ENCODE data around the gene RNF113B. TPM values are rescaled to one million over a fixed set of nuclear protein-coding genes. Genes with fewer than 3 reads are reported as not detected.

The RNF113B gene
- total RNA-seq, 1 donor from 2014 or later, result not detected

- no peak overlapping the region for H3K4me3 Mint-ChIP-seq
- no peaks in the 10 kb centered on the region for H3K27me3 Mint-ChIP-seq (ENCODE audit: low read depth)
- DNase-seq (ENCODE audit: low read depth, low spot score), result no peak
- peaks cover 42% of the 10 kb centered on the region for H3K4me1 Mint-ChIP-seq
- peaks cover 11% of the 10 kb centered on the region for H3K36me3 Mint-ChIP-seq (ENCODE audit: low read depth)
- H3K27ac Mint-ChIP-seq (ENCODE audit: unreplicated experiment), result no peak overlapping the region
- no peaks in the 10 kb centered on the region for H3K9me3 Mint-ChIP-seq
- TF ChIP-seq CTCF (conservative IDR thresholded peaks at IDR 0.05), result no peak
Measured at GRCh38 chr13:98217597-98217996, 40.5 kb upstream of the RNF113B start.

- no peak for TF ChIP-seq CTCF (conservative IDR thresholded peaks at IDR 0.05)
- Mint-ChIP-seq H3K4me3 (no peak overlapping the region), H3K27ac (ENCODE audit: unreplicated experiment) (no peak overlapping the region), H3K36me3 (ENCODE audit: low read depth) (peaks cover 11% of the 10 kb centered on the region), H3K4me1 (peaks cover 47% of the 10 kb centered on the region), H3K9me3 (no peaks in the 10 kb centered on the region), H3K27me3 (ENCODE audit: low read depth) (no peaks in the 10 kb centered on the region)
- DNase-seq (ENCODE audit: low read depth, low spot score), result no peak
Measured at GRCh38 chr13:98216711-98217285, 39.7 kb upstream of the RNF113B start.

GRCh38 chr13:98216135-98216565, 39.1 kb upstream of the RNF113B start:
- no peak overlapping the region for H3K27ac Mint-ChIP-seq (ENCODE audit: unreplicated experiment)
- no peak for DNase-seq (ENCODE audit: low read depth, low spot score)
- peaks cover 51% of the 10 kb centered on the region for H3K4me1 Mint-ChIP-seq
- peaks cover 16% of the 10 kb centered on the region for H3K36me3 Mint-ChIP-seq (ENCODE audit: low read depth)
- H3K9me3 Mint-ChIP-seq, result peaks cover 4% of the 10 kb centered on the region
- TF ChIP-seq CTCF (conservative IDR thresholded peaks at IDR 0.05), result no peak
- H3K27me3 Mint-ChIP-seq (ENCODE audit: low read depth), result no peaks in the 10 kb centered on the region
- H3K4me3 Mint-ChIP-seq, result no peak overlapping the region

- peaks cover 45% of the 10 kb centered on the region for H3K4me1 Mint-ChIP-seq
- H3K27me3 Mint-ChIP-seq (ENCODE audit: low read depth), result no peaks in the 10 kb centered on the region
- H3K9me3 Mint-ChIP-seq, result peaks cover 6% of the 10 kb centered on the region
- H3K27ac Mint-ChIP-seq (ENCODE audit: unreplicated experiment), result no peak overlapping the region
- no peak for TF ChIP-seq CTCF (conservative IDR thresholded peaks at IDR 0.05)
- no peak overlapping the region for H3K4me3 Mint-ChIP-seq
- no peak for DNase-seq (ENCODE audit: low read depth, low spot score)
- peaks cover 18% of the 10 kb centered on the region for H3K36me3 Mint-ChIP-seq (ENCODE audit: low read depth)
Measured at GRCh38 chr13:98215508-98215907, 38.4 kb upstream of the RNF113B start.

GRCh38 chr13:98214707-98215106, 37.6 kb upstream of the RNF113B start:
- Mint-ChIP-seq H3K36me3 (ENCODE audit: low read depth) (peaks cover 22% of the 10 kb centered on the region), H3K27ac (ENCODE audit: unreplicated experiment) (no peak overlapping the region), H3K27me3 (ENCODE audit: low read depth) (no peaks in the 10 kb centered on the region), H3K4me3 (no peak overlapping the region), H3K4me1 (peaks cover 42% of the 10 kb centered on the region), H3K9me3 (peaks cover 6% of the 10 kb centered on the region)
- DNase-seq (ENCODE audit: low read depth, low spot score), result no peak
- TF ChIP-seq CTCF (conservative IDR thresholded peaks at IDR 0.05), result no peak

All from neural crest cell (in vitro differentiated cells).